KMS-11 (cell line): ENCODE data around the gene TNFRSF21.

Experiments
- H2AFZ ChIP-seq: fragments of 200-600 bp; sonication (generic); 2 replicates; pipeline ENCODE4 v1.6.1; 2016; ENCODE audit warnings: antibody characterized with exemption, mixed run types, low read depth
- H3K27ac ChIP-seq: fragments of 200-600 bp; sonication (generic); 2 replicates; pipeline ENCODE4 v1.6.1; 2016; ENCODE audit warnings: mild to moderate bottlenecking, mixed run types
- H3K27me3 ChIP-seq: fragments of 200-600 bp; sonication (generic); 2 replicates; pipeline ENCODE4 v1.6.1; 2017; ENCODE audit warnings: mild to moderate bottlenecking, low read depth, mixed run types, moderate library complexity; ENCODE audit not compliant: insufficient read depth
- H3K36me3 ChIP-seq: fragments of 200-600 bp; sonication (generic); 2 replicates; pipeline ENCODE4 v1.6.1; 2017; ENCODE audit warnings: mild to moderate bottlenecking, mixed run types; ENCODE audit not compliant: insufficient read depth
- H3K4me1 ChIP-seq: fragments of 200-600 bp; sonication (generic); 2 replicates; pipeline ENCODE4 v1.6.1; 2016; ENCODE audit warnings: mild to moderate bottlenecking, low read depth, mixed run types; ENCODE audit not compliant: poor library complexity, severe bottlenecking
- H3K4me2 ChIP-seq: fragments of 200-600 bp; sonication (generic); 2 replicates; pipeline ENCODE4 v1.7.0; 2016; ENCODE audit warnings: mild to moderate bottlenecking, mixed run types
- H3K4me3 ChIP-seq: fragments of 200-600 bp; sonication (generic); IDR thresholded peaks from 2 replicates; pipeline ENCODE4 v1.6.1; 2017; ENCODE audit warnings: low read depth, low read length, mixed read lengths; ENCODE audit not compliant: insufficient read depth
- H3K79me2 ChIP-seq: fragments of 200-600 bp; sonication (generic); 2 replicates; pipeline ENCODE4 v1.6.1; 2016; ENCODE audit warnings: low read depth, mixed run types; ENCODE audit not compliant: insufficient read depth
- H3K9ac ChIP-seq: fragments of 200-600 bp; sonication (generic); 2 replicates; pipeline ENCODE4 v1.6.1; 2016; ENCODE audit warnings: mild to moderate bottlenecking, mixed run types
- H4K20me1 ChIP-seq: fragments of 200-600 bp; sonication (generic); 2 replicates; pipeline ENCODE4 v1.6.1; 2016; ENCODE audit warnings: mild to moderate bottlenecking, mixed run types; ENCODE audit not compliant: insufficient read depth
- CTCF ChIP-seq: fragments of 200-600 bp; sonication (generic); conservative IDR thresholded peaks from 2 replicates; pipeline ENCODE4 v1.6.1; 2017; ENCODE audit warnings: low read depth, mild to moderate bottlenecking, antibody characterized with exemption, low read length, moderate library complexity, mixed read lengths

Gene TNFRSF21

GRCh38 chr6:47292944-47293343 lies 16.8 kb downstream of the TNFRSF21 start:
- no peak overlapping the region for H3K27ac ChIP-seq

GRCh38 chr6:47292027-47292426 lies 17.7 kb downstream of the TNFRSF21 start:
- no peaks in the 10 kb centered on the region for H3K4me1 ChIP-seq
- H3K9ac ChIP-seq = no peak overlapping the region
- no peak overlapping the region for H3K4me2 ChIP-seq
- no peaks in the 10 kb centered on the region for H3K27me3 ChIP-seq
- H3K4me3 ChIP-seq = no peak overlapping the region
- 0 out of 2 replicates have a peak, but pooled peaks cover 11% of the 10 kb centered on the region for H3K79me2 ChIP-seq
- no peak overlapping the region for H2AFZ ChIP-seq
- H3K27ac ChIP-seq = no peak overlapping the region
- no peaks in the 10 kb centered on the region for H4K20me1 ChIP-seq
- no peak for TF ChIP-seq CTCF
- H3K36me3 ChIP-seq = no peaks in the 10 kb centered on the region

More at GRCh38 chr6:47292944-47293343, 16.8 kb downstream of the TNFRSF21 start:
- H3K79me2 ChIP-seq = 0 out of 2 replicates have a peak, but pooled peaks cover 11% of the 10 kb centered on the region
- H3K4me2 ChIP-seq = no peak overlapping the region
- no peak overlapping the region for H3K4me3 ChIP-seq
- no peaks in the 10 kb centered on the region for H3K36me3 ChIP-seq
- no peak overlapping the region for H3K9ac ChIP-seq
- H3K4me1 ChIP-seq = no peaks in the 10 kb centered on the region
- TF ChIP-seq CTCF = no peak
- H2AFZ ChIP-seq = no peak overlapping the region
- H4K20me1 ChIP-seq = no peaks in the 10 kb centered on the region
- H3K27me3 ChIP-seq = no peaks in the 10 kb centered on the region

- no peak overlapping the region for H3K27ac ChIP-seq
- H3K4me1 ChIP-seq = no peaks in the 10 kb centered on the region
- H3K9ac ChIP-seq = no peak overlapping the region
- no peak overlapping the region for H2AFZ ChIP-seq
- H3K4me2 ChIP-seq = no peak overlapping the region
- no peaks in the 10 kb centered on the region for H3K27me3 ChIP-seq
- H3K36me3 ChIP-seq = no peaks in the 10 kb centered on the region
- H3K4me3 ChIP-seq = no peak overlapping the region
- no peaks in the 10 kb centered on the region for H4K20me1 ChIP-seq
- TF ChIP-seq CTCF = no peak
- H3K79me2 ChIP-seq = 0 out of 2 replicates have a peak, but pooled peaks cover 8% of the 10 kb centered on the region
Measured at GRCh38 chr6:47290124-47290834, 19.4 kb downstream of the TNFRSF21 start.

- no peak overlapping the region for H3K9ac ChIP-seq
- H3K27ac ChIP-seq = no peak overlapping the region
- TF ChIP-seq CTCF = no peak
- H3K36me3 ChIP-seq = no peaks in the 10 kb centered on the region
- no peak overlapping the region for H3K4me2 ChIP-seq
- no peaks in the 10 kb centered on the region for H3K4me1 ChIP-seq
- no peaks in the 10 kb centered on the region for H4K20me1 ChIP-seq
- no peaks in the 10 kb centered on the region for H3K27me3 ChIP-seq
- no peak overlapping the region for H2AFZ ChIP-seq
- no peak overlapping the region for H3K4me3 ChIP-seq
- no peaks in the 10 kb centered on the region for H3K79me2 ChIP-seq
Measured at GRCh38 chr6:47288267-47289090, 21.2 kb downstream of the TNFRSF21 start.
